Endothelial cell of umbilical vein (primary cell): ENCODE data around the gene GNB2.

ENCODE experiments used
- EZH2 ChIP-seq: IDR thresholded peaks from 2 replicates; pipeline ENCODE4 v1.6.1; 2012; ENCODE audit warnings: borderline replicate concordance, low read depth, mild to moderate bottlenecking, moderate library complexity, low read length, inconsistent platforms; ENCODE audit not compliant: severe bottlenecking
- TF ChIP-seq, protein P1 (sequence below), 2 donors: IDR thresholded peaks; 1 replicate in 1 of 2; 2 replicates in 1 of 2; pipeline ENCODE4 v1.5.1; 2011; ENCODE audit warnings: low read length in 2 of 2, mild to moderate bottlenecking in 2 of 2, moderate library complexity in 2 of 2, control low read depth in 1 of 2, inconsistent platforms in 1 of 2, low read depth in 1 of 2; ENCODE audit not compliant: insufficient read depth in 1 of 2; ENCODE audit errors: extremely low read depth in 1 of 2

DNA sequence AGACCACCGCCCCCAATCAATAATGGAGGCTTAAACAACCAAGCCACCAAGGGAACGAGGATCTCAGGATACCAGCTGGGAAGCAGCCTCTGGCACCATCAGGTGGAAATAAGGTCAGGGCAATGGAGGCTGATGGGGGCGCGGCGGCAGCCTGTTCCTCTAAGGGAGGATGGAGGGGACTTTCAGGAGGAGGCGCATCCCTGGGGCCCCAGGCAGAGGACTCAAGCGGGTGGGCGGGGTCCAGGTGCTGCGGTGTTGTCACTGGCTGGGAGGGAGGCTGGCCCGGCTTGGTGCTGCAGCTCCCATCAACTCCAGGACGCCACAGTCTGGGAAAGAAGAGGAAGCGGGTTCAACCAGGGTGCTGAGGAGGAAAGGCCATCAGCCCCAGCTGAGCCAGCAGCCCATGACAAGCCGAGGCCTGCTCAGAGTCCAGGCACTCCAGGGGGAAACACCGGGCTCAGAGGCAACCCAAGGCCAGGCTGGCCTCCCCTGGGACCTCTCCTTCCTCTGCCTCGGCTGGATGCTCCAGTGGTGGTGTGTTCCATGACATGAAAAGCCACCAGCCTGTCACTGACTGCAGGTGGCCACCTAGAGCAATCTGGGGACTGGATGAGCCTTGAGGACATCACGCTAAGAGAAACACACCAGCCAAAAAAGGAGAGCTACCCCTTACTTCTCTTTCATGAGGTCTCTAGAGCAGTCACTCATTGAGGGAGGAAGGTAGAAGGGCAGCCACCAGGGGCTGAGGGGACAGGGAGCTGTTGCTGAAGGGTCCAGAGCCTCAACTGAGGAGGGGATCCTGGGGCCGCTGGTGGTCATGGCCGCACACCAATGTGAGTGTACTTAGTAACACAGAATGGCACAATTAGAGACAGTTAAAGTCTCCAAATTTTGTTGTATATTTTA, 15.9 kb downstream of the GNB2 start:
- no peak for TF ChIP-seq EZH2
- TF ChIP-seq, protein P1, sequence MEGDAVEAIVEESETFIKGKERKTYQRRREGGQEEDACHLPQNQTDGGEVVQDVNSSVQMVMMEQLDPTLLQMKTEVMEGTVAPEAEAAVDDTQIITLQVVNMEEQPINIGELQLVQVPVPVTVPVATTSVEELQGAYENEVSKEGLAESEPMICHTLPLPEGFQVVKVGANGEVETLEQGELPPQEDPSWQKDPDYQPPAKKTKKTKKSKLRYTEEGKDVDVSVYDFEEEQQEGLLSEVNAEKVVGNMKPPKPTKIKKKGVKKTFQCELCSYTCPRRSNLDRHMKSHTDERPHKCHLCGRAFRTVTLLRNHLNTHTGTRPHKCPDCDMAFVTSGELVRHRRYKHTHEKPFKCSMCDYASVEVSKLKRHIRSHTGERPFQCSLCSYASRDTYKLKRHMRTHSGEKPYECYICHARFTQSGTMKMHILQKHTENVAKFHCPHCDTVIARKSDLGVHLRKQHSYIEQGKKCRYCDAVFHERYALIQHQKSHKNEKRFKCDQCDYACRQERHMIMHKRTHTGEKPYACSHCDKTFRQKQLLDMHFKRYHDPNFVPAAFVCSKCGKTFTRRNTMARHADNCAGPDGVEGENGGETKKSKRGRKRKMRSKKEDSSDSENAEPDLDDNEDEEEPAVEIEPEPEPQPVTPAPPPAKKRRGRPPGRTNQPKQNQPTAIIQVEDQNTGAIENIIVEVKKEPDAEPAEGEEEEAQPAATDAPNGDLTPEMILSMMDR (IDR thresholded peaks at IDR 0.05; ENCODE audit: extremely low read depth in 1 of 2, insufficient read depth in 1 of 2, low read depth in 1 of 2, low read length in 2 of 2), result no peak
